ENCODE results near the gene FOXF1.

Gene FOXF1

GRCh38 chr16:86510465-86511261 lies at the start of gene FOXF1:
Gene FOXF1 (plus strand): TSS chr16:86510527. CDS start chr16:86510570, 43 bp downstream.
- no peak for DNase-seq

GRCh38 chr16:86461037-86461436 lies 49.3 kb upstream of the FOXF1 start:
- no peak for DNase-seq

DNA sequence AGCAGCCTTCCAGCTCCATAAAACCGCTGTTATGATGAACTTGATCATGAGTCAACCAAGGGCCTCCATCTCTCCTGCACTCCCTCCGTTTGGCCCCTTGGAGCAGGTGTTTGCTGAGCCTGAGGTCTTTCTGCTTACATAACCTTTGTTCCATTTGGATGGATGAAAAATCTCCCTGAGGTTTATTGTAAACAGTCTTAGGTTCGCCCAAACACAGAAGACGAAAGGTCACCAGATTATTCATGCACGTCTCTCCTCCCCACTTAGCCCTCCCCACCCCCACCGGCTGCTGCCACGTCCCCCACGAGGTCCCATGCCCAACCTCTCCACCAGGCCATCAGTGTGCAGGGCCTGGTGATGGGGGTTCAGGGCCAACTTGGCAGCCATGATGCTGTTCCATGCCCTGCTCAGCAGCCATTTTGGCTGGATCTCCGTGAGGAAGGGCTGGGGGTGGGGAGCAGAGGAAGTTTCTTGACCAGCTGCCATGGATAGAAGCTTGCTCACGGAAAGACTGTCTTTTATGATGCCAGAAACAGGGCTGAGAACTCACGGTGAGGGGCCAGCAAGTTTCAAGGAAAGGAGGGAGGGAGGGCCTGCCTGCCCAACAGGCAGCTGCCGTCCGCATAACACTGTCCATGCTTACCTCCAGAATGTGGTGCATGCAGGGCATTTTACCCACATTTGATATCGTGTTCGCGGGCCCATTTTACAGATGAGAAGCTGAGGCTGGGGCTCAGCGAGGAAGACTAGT lies 47.8 kb upstream of the FOXF1 start:
- no peak for DNase-seq

DNA sequence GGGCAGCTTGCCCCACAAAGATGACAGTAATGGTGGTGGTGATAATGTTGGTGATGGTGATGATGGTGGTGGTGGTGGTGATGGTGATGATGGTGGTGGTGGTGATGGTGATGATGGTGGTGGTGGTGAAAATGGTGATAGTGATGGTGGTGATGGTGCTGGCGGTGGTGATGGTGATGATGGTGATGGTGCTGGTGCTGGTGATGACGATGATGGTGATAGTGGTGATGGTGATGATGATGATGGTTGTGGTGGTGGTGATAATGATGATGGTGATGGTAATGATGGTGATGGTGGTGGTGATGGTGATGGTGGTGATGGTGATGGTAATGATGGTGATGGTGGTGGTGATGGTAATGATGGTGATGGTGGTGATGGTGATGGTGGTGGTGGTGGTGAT lies 46.3 kb upstream of the FOXF1 start:
- no peak for DNase-seq

GRCh38 chr16:86465434-86465833 lies 44.9 kb upstream of the FOXF1 start:
- no peak for DNase-seq

- DNase-seq = no peak
Observed at GRCh38 chr16:86466696-86467406, 43.5 kb upstream of the FOXF1 start.

GRCh38 chr16:86467490-86467889 lies 42.8 kb upstream of the FOXF1 start:
- no peak for DNase-seq

DNA sequence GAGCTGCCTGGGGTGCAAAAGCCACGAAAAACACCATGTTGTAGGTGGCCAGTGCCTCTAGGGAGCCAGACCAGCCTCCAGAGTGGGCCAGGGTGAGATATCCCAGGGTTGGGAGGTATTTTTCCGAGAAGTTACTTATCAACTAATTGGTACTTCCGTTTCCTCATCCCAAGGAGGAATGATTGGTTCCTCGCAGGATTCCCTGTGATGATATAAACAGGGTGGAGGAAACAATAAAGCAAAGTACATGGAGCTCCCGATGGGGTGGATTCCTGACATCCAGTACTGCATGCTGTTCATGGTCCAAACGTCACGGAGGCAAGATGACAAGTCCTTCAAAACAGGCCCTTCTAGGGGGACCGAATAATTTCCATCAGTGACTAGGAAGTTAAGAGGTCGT lies 39.4 kb upstream of the FOXF1 start:
- DNase-seq = no peak

GRCh38 chr16:86471896-86472295 lies 38.4 kb upstream of the FOXF1 start:
- no peak for DNase-seq

DNA sequence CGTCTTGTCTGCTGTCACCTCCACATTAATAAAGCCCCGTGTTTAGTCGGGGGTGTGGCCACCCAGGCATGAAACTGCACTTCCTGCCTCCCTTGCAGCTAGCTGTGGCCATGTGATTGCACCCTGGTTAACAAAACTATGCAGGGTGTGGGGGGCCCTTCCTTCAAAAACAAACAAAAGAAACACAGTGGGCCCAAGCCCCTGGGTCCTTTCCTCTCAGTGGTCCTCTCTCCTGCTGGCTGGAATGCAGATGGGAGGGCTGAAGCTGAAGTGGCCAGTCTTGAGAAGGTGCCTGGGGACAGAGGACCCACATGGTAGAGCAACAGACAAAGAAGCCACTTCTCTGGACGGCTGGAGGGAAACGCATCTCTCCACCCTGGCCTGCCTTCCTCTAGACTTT lies 38.0 kb upstream of the FOXF1 start:
- no peak for DNase-seq

DNA sequence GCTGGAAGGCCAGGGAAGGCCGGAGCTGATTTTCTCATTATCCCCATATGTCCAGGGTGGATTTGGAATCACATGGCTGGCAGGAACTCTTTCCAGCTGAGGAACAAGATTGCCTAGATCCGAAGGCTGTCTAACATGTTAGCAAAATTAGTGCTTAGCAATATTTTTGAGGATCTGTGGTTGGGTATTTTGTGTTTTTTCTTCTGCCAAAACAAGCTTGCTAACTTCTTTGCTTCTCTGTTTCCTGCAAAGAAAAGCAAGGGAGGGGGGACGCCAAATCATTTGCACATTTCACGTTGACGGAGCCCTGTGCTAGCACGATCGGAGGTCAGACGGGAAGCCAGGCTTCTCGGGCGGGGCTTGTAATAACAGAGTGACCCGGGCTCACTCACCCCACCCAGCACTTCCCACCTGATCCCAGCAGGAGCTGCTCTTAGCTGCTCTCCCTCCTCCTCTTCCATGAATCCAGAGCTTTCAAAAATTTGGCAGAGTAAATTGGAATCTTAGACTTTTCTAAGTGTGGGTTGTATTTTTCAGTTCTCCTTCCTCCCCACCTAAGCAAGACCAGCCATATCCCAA lies 33.3 kb upstream of the FOXF1 start:
- no peak for DNase-seq

DNA sequence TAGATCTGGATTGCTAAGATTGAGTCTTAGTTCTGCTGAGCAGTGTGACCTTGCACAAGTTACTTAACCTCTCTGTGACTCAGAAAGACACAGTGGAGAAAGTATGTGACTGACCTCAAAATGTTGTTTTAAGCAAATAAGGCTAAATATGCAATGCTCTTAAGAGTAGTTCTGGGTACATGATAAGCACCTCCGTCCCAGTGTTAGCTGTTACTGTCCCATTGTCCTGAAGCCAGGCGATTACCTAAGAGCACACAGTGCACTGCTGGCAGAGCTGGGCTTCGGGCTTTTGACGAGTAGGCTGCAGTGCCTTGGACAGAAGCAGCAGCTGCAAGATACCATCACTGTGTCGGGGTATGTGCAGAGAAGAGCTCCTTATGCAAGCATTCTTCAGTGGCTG lies 32.7 kb upstream of the FOXF1 start:
- no peak for DNase-seq

- no peak for DNase-seq
Observed at GRCh38 chr16:86478779-86479178, 31.5 kb upstream of the FOXF1 start.

DNA sequence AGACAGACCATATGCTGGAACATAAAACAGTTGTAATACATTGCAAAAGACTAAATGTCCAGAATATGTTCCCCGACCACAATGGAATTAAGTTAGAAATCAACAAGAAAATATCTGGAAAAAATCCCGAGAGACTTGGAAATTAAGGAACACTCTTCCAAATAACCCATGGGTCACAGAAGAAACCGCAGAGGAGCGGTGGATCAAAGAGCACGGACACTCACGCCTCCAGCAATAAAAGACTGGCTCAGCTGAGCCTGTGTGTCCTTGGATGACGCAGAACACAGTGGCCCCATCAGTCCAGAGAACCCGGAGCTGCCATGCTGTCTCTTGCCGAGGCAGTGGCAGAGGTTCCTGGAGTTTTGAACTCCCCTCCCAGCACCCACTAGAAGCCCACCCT lies 30.9 kb upstream of the FOXF1 start:
- DNase-seq = no peak

- no peak for DNase-seq
Observed at GRCh38 chr16:86480444-86480843, 29.9 kb upstream of the FOXF1 start.

DNA sequence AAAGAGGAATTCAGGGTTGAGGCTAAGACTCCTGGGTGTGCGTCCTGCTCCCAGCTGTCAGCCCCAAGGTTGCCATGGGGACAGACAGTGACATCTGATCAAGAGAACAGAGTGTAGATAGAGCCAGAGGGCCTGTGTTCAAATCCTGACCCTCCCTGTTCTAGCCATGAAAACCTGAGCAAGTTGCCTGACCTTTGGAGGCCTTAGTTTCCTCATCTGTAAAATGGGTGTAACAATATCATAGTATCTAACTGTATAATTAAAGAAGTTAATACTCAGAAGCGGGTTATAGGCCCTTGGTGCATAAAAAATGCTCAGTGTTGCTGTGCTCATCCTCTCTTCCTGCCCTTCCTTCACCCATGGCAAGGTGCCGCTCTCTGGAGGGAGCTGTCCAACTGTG lies 28.7 kb upstream of the FOXF1 start:
- no peak for DNase-seq

DNA sequence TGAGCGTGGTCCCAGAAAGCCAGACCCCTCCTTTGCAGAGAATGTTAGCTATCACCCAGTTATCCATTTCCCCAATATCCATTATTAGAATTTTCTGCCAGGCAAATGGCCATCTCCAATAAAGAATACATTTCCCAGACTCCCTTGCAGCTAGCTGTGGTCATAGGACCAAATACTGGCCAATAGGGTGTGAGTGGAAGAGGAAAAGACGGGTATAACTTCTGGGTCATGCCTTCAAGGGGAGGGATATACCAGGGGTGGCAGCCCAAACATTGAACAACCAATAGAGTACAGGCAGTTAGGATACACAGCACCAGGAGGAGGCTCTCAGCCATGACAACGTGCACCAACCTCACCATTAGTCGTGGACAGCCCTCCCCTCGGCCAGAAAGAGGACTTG lies 26.1 kb upstream of the FOXF1 start:
- no peak for DNase-seq

DNA sequence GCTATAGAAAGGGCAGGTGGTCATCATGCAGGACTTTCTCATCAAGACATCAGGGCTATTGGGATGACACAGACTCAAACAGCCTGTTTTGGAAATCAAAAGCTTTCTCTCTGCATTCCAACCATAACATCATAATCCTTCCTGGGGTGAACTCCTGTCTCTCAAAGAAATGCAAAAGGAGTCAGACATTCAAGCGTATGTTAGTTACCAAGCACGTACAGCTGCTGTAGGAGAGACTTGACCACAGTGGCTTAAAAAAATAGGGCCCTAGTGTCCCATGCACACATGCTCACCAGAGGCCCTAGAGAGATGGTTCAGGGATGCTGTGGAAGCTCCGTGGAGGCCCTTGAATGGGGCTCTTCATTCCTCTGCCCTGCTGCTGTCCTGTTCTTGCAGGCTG lies 24.6 kb upstream of the FOXF1 start:
- DNase-seq = no peak

DNA sequence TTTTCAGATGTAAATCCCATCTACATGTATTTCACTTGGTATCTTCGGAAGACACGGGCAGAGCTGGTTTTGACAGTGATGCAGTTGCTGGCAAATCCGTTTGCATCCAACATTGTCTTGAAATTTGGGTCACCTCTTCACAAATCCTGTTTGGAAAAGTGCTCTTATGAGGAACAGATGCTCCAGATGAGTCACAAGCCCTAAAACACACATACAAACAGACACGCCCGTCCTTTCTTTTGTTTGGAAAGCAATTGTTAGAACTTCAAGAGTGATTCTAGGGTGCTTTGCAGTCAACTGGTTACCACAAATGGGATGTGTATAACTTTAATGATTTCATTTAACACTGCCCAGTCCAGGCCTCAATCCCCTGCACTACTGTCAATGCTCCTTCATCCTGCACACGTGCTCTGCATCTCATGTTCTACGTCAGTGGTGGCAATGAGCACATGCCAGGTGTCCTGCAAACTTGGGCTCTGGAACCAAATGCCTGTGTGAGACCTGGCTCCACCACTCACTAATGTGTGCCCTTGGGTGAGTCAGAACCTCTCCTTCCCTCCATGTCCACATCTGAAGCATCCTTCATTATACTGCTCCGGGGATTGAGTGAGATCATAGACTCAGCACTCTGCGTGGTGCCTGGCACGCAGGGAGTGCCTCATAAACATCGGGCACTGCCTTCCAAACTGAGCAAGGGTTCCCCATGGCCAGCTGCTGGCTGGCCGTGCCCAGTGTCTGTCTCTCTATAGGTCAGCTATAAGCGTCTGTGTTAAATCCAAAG lies 19.3 kb upstream of the FOXF1 start:
- no peak for DNase-seq

- DNase-seq = no peak
Observed at GRCh38 chr16:86491640-86492023, 18.7 kb upstream of the FOXF1 start.

DNA sequence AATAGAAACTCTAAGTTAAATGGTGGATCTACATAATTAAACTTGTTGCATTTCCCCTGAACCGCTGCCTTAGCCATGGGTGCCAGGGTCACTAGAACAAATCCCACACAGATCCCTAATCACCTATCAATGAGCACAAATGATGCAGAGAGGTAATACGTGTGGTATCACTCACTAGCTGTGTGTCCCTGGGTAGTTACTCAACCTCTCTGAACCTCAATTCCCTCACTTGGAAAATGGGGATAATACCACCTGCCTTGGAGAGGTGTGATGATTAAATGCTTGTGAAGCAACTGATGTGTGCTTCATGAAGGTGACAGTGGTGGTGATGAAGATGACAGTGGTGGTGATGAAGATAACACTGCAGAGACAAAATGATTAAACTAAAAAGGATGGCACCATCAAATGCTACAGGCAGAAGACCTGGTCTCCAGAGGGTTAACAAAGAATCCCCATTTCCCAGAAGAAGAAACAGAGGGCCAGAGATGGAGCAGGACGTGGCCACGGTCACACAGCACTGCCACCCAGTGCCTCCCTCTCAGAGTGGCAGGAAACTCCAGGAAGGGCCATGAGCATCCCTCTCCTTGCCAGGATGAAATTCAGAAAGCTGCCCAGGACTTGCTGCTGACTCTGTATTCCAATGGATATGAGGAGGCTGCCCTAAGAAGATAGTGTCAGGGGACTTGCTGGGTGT lies 17.9 kb upstream of the FOXF1 start:
- no peak for DNase-seq
